ENCODE results near the gene CLHC1.
"Not testable (repeated sequence)": the region's sequence is repeated elsewhere in the genome, so short reads cannot be mapped to it uniquely, and the experiment has no call there.

The CLHC1 gene

GRCh38 chr2:55134316-55134706 lies 97.8 kb downstream of the CLHC1 start:
- DNase-seq (ENCODE audit: low spot score): no peak

DNA sequence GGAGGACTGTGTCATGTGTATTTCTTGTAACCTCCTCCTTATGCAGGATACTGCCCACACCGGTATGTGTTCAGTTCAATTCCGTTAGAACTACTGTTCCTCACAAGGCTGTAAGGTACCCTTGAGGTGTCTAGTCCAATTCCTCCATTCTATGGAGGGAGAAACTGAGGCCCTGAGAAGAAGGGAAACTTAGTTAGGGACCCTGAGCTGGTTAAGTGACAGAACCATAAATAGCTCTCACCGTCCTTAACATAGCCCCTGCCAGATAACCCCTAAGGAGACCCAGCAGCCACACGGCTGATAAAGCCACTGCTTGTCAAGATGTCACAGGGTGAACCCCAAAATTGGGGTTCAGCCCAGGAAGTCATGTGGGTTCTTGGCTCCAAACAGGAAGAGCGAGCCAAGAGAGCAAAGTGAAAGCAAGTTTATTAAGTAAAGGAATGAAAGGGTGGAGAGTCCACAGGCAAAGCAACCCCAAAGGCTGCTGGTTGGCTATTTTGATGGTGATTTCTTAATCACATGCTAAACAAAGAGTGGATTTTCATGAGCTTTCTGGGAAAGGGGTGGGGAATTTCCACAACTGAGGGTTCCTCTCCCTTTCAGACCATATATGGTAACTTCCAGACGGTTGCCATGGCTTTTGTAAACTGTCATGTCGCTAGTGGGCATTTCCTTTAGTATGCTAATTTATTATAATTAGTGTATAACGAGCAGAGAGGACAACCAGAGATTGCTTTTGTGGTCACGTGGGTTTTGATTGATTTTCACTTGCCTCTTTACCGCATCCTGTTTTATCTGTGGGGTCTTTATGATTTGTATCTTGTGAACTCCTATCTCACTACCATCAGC lies 98.4 kb downstream of the CLHC1 start:
- DNase-seq (ENCODE audit: low spot score): no peak

- DNase-seq (ENCODE audit: low spot score): no peak
Measured at GRCh38 chr2:55130849-55131248, 101.2 kb downstream of the CLHC1 start.

GRCh38 chr2:55126643-55127042 lies 105.5 kb downstream of the CLHC1 start:
- not testable (repeated sequence) for DNase-seq (ENCODE audit: low spot score)

Measured in D341Med (cell line).